GM21786 (cell line): ENCODE results near the gene KCNE3.
"Not testable (repeated sequence)": the region's sequence is repeated elsewhere in the genome, so short reads cannot be mapped to it uniquely, and the experiment has no call there.

Experiments
- ATAC-seq: cut with Tn5 transposase; IDR thresholded peaks from one replicate; pipeline ENCODE4 v1.9.1; 2021; ENCODE audit not compliant: unreplicated experiment

The KCNE3 gene

DNA sequence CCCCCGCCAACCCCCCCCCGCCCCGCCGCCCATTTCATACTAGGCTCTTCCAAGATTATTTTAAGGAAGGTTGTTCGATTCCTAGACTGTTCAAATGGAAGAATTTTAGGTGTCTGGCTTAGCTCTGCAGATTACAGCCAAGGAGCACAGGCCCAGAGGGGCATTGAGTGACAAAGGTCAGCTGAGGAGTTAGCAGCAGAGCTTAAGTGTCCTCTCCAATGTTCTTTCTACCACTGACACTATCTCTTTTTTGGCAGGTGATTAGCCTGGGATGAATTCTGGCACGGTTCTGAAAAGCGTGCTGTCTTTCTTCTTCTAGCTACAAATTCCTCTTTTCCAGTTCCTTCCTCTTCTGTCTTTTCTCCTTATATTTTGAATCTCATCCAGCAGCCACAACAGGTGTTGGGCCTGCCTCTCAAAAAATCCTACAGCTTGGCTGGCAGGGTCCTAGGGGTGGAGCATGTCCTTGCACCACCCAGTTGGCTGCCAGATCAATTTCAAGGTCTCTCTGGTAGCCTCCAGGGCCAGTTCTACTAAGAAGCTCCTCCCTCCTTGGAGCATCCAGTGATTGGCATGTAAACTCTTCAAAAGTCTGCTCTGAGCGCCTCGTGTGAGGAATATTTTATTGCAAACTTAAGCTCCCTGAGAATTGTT lies 23.0 kb downstream of the KCNE3 start:
- ATAC-seq: no peak

DNA sequence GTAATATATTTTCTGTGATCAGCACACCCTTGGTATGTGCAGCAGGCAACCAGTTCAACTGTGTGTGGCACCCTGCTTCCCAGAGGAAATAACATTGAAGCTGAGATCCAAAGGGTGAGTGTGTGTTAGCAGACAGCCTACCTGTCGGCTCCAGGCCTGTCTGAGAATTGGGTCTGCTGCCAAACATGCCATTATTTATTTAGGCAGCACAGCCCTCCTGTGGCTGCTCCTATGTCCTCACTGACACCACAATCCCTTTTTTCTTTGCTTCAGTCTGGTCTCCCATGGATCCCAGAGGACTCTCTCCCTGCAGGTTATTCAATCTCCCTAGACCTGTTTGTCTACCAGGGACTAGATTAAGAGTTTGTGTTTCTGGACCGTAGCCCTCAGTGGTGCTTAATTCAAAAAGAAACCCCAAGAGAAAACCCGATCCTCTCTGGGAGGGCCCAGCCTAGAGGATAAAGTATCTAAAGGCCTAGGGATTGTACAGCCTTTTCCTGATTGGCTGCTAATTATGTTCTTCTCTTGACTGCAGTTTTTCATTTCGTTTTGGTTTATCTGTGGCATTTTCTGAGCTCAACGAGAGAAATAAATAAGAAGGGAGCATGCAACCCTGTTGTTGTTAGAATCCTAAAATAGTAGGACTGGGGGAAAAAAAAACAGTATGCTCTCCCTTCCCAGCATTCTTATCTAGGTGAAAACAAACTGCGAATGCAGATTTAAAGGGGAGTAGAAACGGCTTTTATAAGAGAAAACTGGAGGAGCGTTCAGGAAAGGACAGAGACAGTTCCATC lies 24.1 kb downstream of the KCNE3 start:
- ATAC-seq: no peak

DNA sequence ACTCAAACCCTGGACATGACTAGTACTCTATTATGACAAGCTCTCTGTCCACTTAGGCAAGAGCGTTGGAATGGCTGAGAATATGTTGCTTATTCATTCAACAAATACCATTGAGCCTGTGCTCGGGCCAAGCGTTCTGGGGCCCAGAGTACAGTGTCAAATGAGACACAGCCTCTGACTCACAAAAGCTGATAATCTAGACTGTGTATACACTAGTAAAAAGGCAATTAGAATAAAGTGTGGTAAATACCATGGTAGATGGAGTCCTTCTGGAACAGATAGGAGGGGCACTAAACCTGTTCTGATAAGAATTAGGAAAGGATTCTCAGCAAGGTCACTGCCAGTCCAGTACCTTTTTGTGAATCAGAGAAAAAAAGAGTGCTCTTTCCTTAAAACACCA lies 24.7 kb downstream of the KCNE3 start:
- ATAC-seq: no peak

DNA sequence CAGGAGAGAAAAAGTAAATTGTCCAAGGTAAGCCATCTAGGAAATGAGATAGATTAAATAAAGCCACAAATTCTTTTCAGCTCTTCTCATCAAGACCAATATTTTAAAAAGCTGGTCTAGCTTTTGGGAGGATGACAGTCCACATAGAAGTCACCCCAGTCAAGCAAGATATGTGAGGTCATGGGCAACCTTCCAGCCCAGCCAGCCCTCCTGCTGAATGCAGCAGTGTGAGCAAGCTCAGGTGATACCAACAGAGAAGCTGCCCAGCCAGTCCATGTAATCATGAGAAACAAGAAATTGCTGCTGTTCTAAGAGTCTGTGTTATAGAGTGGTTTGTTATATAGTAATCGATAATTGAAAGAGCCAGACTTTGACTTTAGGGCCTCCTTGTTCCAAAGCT lies 28.7 kb downstream of the KCNE3 start:
- no peak for ATAC-seq

DNA sequence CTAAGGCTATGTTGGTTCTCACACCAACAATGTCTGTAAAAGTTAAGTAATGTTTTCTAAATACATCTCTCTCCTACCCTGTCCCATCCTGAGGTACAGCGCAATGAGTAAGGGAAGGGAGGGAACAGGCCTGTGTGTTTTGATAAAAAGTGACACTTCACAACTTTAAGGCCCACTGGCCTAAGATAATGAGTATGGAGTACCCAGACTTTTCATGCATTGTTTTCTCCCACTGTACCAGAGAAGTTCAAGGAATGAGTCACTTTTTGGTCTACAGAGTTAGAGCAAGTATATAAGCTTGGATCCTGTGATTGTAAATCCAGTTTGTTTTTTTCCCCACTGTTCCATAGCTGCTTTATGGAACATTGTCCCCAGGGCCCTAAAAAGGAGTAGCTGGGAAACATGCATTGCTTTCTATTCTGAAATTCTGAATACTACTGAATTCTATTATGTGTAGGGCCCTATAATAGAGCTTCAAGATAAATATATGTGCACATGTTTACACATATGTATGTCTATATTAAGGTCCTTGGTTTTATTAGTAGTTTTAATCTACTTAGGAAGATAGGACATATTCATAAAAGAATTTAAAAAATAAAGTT lies 29.8 kb downstream of the KCNE3 start:
- ATAC-seq: no peak

DNA sequence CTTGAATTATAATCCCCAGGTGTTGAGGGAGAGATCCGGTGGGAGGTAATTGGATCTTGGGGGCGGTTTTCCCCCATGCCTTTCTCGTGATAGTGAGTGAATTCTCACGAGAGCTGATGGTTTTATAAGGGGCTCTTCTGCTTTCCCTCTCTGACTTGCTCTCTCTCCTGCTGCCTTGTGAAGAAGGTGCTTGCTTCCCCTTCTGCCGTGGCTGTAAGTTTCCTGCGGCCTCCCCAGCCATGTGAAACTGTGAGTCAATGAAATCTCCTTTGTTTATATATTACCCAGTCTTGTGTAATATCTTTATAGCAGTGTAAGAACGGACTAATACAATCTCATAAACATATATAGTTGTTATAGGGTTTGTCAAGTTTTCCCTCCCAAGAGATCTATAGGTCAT lies 32.8 kb downstream of the KCNE3 start:
- ATAC-seq: no peak

DNA sequence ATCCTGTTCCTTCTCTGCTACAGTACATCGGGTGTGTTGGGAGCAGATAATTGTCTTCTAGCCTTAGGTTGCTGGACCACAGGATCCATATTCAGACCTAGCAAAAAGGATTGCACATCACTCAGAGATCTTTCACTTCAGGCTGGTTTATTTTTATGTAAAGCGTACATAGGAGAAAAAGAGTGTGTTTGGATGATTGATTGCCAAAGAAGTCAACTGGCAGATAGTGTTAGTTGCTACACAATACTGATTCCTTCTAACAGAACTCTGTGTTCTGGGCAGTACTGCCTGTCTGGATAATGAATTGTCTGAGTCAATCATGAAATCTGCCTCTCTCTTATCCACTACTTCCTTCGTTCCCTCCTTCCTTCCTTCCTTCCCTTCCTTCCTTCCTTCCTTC lies 38.1 kb downstream of the KCNE3 start:
- ATAC-seq: no peak

DNA sequence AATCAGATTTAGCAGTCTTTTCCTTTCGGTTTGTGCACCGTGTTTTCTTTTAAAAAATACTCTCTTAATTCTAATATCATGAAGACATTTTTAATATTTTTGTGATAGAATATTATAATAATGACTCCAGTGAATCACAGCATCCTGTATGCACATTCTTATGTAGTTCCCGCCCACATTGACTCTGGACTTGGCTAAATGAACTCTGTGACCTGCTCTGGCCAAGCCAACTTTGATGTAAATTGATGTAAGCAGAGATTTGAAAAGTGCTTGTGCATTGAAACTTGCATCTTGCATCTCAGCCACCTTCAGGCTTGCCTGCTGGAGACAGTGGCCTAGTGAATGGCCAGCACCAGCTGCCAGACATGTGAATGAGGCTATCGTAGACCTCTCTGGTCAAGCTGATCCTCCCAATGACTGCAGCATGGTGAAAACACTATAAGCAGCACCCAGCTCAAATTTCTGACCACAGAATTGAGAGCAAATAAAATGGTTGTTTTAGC lies 39.9 kb downstream of the KCNE3 start:
- no peak for ATAC-seq

DNA sequence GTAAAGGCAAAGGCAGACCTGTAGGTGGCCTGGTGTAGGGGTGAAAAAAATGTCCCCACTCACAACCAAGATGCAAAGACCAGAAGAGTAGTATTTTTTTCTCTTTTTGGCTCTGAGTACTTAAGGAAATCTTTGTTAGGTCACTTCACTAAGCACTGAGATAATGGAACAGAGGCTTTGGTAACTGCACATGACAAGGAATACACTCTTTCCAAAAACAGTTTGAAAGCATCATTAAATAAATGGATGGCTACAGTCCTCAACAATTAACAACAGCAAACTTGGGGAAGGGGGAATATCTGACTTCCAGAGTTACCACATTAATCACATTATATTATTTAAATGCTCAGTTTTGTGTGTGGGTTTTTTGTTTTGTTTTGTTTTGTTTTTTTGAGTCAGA lies 42.2 kb downstream of the KCNE3 start:
- no peak for ATAC-seq

DNA sequence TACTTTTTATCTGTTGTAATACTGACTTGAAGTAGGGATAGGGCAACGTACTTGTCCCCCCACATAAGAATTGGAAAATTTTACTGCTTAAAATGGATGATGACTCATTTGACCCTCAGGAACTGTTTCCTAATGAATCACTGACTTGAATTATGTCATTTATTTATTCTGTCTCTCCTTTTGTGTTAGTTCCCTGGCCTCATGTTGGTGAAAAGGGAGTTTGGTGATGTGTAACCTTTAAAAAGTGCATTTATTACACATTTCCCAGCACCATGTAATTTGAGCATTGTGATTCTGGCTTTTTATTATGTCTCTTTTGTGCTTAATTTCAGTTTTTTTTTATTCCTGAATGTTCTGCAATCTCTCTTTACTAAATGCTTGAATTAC lies 48.8 kb downstream of the KCNE3 start:
- no peak for ATAC-seq

DNA sequence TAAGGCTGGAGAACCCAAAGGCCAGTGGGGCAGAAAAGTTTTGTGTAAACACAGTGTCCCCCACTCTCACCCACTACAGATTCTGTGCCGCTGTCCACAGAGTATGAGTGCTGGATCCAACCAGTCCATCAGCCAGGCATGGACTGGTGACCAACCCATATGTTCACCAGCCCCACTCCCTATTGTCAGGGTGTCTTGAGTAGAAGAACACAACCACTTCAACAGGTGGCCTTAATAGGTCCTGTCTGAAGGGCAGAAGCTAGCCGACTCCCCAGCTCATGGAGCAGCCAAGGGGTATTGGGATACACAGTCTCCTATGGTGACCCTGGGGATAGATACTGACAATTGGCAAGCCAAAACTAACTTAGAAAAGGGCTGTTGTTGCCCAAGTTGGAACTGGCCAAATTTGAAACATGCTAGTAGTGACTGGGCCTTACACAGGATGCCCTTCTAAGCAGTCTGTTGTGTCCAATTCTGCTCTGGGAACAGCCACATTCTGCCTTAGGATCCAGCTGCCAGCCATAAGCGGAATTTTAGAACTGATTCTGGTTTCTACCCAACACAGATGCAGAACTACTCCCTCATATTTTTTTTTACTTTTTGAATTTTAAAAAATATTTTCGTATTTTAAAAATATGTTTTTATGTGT lies 49.4 kb downstream of the KCNE3 start:
- ATAC-seq: no peak

DNA sequence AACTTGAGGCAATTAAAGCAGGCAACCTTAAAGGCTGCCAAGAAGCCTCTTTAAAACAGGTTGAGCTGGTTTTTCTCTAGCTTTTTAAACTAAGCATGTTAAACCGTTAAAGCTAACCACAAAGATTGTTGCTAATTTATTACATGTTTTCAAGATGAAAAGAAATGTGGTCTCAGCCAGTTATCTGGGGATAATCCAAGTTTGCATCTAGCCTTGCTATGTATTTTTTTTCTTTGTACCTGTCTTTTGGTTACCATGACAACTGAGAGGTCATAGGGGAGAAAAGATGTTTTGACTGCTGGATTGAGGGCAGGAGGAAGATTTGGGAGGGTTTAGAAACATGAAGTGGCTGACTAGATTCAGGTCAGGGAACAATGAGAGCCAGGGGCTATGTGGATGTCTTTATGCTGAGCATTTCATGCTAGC lies 50.0 kb downstream of the KCNE3 start:
- ATAC-seq: no peak

DNA sequence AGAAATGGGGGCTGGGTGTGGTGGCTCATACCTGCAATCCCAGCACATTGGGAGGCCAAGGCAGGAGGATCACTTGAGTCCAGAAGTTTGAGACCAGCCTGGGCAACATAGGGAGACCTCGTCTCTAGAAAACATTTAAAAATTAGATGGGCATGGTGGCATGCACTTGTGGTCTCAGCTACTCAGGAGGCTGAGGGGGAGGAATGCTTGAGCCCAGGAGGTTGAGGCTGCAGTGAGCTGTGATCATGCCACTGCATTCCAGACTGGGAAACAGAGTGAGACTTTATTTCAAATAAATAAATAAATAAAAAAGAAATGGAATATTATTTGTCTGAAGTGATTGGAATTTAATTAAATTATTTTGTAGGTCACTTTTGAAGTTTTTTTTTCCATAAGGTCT lies 50.4 kb downstream of the KCNE3 start:
- ATAC-seq: not testable (repeated sequence)

DNA sequence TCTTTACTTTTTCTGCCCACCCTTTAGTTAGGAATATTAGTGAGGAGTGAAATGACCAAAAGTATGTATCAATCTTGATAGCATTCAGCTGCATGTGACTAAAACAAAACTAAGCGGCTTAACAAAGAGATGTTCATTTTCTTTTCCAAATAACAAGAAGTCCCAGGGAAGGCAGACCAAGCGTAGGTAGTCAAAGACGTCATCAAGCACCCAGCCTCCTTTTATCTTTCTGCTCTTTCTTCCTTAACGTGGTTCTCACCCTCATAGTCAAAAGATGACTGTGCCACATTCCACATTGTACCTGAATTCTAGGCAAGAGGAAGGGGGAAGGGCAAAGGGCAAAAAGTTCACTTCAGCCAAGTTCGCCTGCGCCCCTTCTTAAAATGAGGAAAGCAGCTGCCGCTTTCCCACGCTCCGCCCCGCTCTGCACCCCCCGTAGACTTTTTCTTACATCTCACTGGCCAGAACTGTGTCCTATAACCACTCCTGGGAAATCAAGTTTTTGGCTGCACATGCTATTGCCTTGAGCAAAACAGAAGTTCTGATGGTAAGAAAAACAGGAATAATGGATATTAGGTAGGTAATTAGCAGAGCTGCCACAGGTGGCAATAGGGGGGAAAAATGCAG lies 54.5 kb downstream of the KCNE3 start:
- ATAC-seq: no peak

DNA sequence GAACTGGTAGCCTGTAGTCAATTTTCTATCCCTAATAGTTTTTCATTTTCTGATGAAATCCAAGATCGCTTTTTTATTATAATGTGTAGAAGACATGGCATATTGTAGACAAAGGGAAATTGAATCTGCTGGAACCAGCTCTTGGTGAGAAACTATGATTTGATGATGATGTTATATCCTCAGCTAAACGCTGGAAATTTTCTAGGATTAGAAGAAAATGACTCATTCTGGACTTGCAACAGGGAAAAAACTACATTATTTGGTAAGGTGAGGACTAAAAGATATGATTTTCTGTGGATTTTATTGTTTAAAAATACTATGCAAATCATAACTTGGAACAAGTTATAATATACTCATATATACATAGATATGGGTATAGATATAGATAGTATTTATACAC lies 55.0 kb downstream of the KCNE3 start:
- ATAC-seq: no peak

DNA sequence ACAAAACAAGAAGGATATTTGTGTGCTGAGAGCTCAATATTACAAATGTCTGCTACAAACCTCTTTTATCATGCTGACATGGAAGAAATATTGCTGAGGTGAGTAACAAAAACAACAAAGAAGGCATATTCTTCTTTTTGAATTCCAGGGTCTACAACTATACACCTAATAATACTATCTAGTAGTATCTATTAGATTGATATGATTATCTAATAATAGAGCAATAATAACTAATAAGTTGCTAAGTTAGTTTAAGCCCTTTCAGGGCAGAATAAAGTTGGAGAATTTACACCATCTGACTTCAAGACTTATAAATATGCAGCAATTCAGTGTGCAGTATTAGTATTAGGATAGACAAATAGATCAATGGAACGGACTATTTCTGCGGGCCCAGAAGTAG lies 57.7 kb downstream of the KCNE3 start:
- ATAC-seq: no peak
